ENCODE measurements around the gene NEDD4L. TPM values are rescaled to one million over a fixed set of nuclear protein-coding genes. Genes with fewer than 3 reads are reported as not detected.

The NEDD4L gene
- total and polyA plus RNA-seq, 4 experiments from 2014 or later, result 2.8 to 4.1 (median 3.8) TPM

GRCh38 chr18:58152891-58153290 lies 108.9 kb downstream of the NEDD4L start:
- intact Hi-C loops (cut with micrococcal nuclease), result no loop called here
- no peaks in the 10 kb centered on the region for H3K27me3 ChIP-seq (ENCODE audit: insufficient read depth, low read length)
- no peaks in the 10 kb centered on the region for H3K9me3 ChIP-seq (ENCODE audit: control insufficient read depth in 1 of 2, low read length in 2 of 2)
- no peak overlapping the region for H3K27ac ChIP-seq (ENCODE audit: low read depth, low read length)
- Mint-ChIP-seq H3K36me3 (no peaks in the 10 kb centered on the region), H3K27ac (no peak overlapping the region), H3K4me1 (no peaks in the 10 kb centered on the region), H3K4me3 (no peak overlapping the region), H3K9me3 (peaks cover 0 to 3% (median 0%) of the 10 kb centered on the region in 8 donors), H3K27me3 (peaks cover 5 to 8% of the 10 kb centered on the region in 2 donors)
- POLR2A ChIA-PET (ENCODE audit: partially characterized antibody), result no interaction called here
- H3K36me3 ChIP-seq (ENCODE audit: insufficient read depth, low read length), result no peaks in the 10 kb centered on the region
- DNase-seq, result no peak
- CTCF ChIA-PET (ENCODE audit: partially characterized antibody), result no interaction called here
- H3K4me1 ChIP-seq (ENCODE audit: insufficient read depth, low read length), result no peaks in the 10 kb centered on the region
- H3K4me3 ChIP-seq (ENCODE audit: low read length in 2 of 2), result no peak overlapping the region

- POLR2A ChIA-PET (ENCODE audit: partially characterized antibody), result no interaction called here
These were observed 112.5 kb downstream of the NEDD4L start for GRCh38 chr18:58156516-58156915.

GRCh38 chr18:58157237-58157636 lies 113.2 kb downstream of the NEDD4L start:
- DNase-seq, result no peak
- H3K27me3 ChIP-seq (ENCODE audit: insufficient read depth, low read length), result no peaks in the 10 kb centered on the region
- Mint-ChIP-seq H3K36me3 (no peaks in the 10 kb centered on the region), H3K4me3 (no peak overlapping the region), H3K9me3 (peaks cover 0 to 1% (median 0%) of the 10 kb centered on the region in 8 donors), H3K4me1 (no peaks in the 10 kb centered on the region), H3K27me3 (peaks cover 6 to 12% of the 10 kb centered on the region in 2 donors), H3K27ac (no peak overlapping the region)
- ChIA-PET CTCF (ENCODE audit: partially characterized antibody) (no interaction called here), POLR2A (ENCODE audit: partially characterized antibody) (no interaction called here)
- no peak overlapping the region for H3K4me3 ChIP-seq (ENCODE audit: low read length in 2 of 2)
- no peaks in the 10 kb centered on the region for H3K9me3 ChIP-seq (ENCODE audit: control insufficient read depth in 1 of 2, low read length in 2 of 2)
- no peak overlapping the region for H3K27ac ChIP-seq (ENCODE audit: low read depth, low read length)
- H3K4me1 ChIP-seq (ENCODE audit: insufficient read depth, low read length), result no peaks in the 10 kb centered on the region
- intact Hi-C loops (cut with micrococcal nuclease), result no loop called here
- no peaks in the 10 kb centered on the region for H3K36me3 ChIP-seq (ENCODE audit: insufficient read depth, low read length)

More at GRCh38 chr18:58156516-58156915, 112.5 kb downstream of the NEDD4L start:
- Mint-ChIP-seq H3K27me3 (peaks cover 8 to 11% of the 10 kb centered on the region in 2 donors), H3K4me3 (no peak overlapping the region), H3K9me3 (peaks cover 0 to 3% (median 0%) of the 10 kb centered on the region in 8 donors), H3K4me1 (no peaks in the 10 kb centered on the region), H3K27ac (no peak overlapping the region), H3K36me3 (no peaks in the 10 kb centered on the region)
- no peaks in the 10 kb centered on the region for H3K27me3 ChIP-seq (ENCODE audit: insufficient read depth, low read length)
- H3K27ac ChIP-seq (ENCODE audit: low read depth, low read length), result no peak overlapping the region
- no peaks in the 10 kb centered on the region for H3K36me3 ChIP-seq (ENCODE audit: insufficient read depth, low read length)
- CTCF ChIA-PET (ENCODE audit: partially characterized antibody), result no interaction called here
- H3K4me1 ChIP-seq (ENCODE audit: insufficient read depth, low read length), result no peaks in the 10 kb centered on the region
- intact Hi-C loops (cut with micrococcal nuclease), result no loop called here
- DNase-seq, result no peak
- H3K9me3 ChIP-seq (ENCODE audit: control insufficient read depth in 1 of 2, low read length in 2 of 2), result no peaks in the 10 kb centered on the region
- no peak overlapping the region for H3K4me3 ChIP-seq (ENCODE audit: low read length in 2 of 2)

GRCh38 chr18:58158008-58158407 lies 114.0 kb downstream of the NEDD4L start:
- Mint-ChIP-seq H3K27me3 (peaks cover 5 to 12% of the 10 kb centered on the region in 2 donors), H3K9me3 (peaks cover 0 to 1% (median 0%) of the 10 kb centered on the region in 8 donors), H3K27ac (no peak overlapping the region), H3K4me1 (no peaks in the 10 kb centered on the region), H3K4me3 (no peak overlapping the region), H3K36me3 (no peaks in the 10 kb centered on the region)
- Histone ChIP-seq H3K27ac (ENCODE audit: low read depth, low read length) (no peak overlapping the region), H3K4me1 (ENCODE audit: insufficient read depth, low read length) (no peaks in the 10 kb centered on the region), H3K4me3 (ENCODE audit: low read length in 2 of 2) (no peak overlapping the region), H3K9me3 (ENCODE audit: control insufficient read depth in 1 of 2, low read length in 2 of 2) (no peaks in the 10 kb centered on the region), H3K27me3 (ENCODE audit: insufficient read depth, low read length) (no peaks in the 10 kb centered on the region), H3K36me3 (ENCODE audit: insufficient read depth, low read length) (no peaks in the 10 kb centered on the region)
- intact Hi-C loops (cut with micrococcal nuclease), result no loop called here
- DNase-seq, result no peak
- ChIA-PET CTCF (ENCODE audit: partially characterized antibody) (no interaction called here), POLR2A (ENCODE audit: partially characterized antibody) (no interaction called here)

GRCh38 chr18:58158459-58158858 lies 114.4 kb downstream of the NEDD4L start:
- Mint-ChIP-seq H3K9me3 (peaks cover 0 to 1% (median 0%) of the 10 kb centered on the region in 8 donors), H3K4me3 (no peak overlapping the region), H3K27ac (no peak overlapping the region), H3K4me1 (no peaks in the 10 kb centered on the region), H3K27me3 (peaks cover 5 to 12% of the 10 kb centered on the region in 2 donors), H3K36me3 (no peaks in the 10 kb centered on the region)
- no peak overlapping the region for H3K27ac ChIP-seq (ENCODE audit: low read depth, low read length)
- ChIA-PET CTCF (ENCODE audit: partially characterized antibody) (no interaction called here), POLR2A (ENCODE audit: partially characterized antibody) (no interaction called here)
- no peak for DNase-seq
- no peaks in the 10 kb centered on the region for H3K9me3 ChIP-seq (ENCODE audit: control insufficient read depth in 1 of 2, low read length in 2 of 2)
- no peaks in the 10 kb centered on the region for H3K36me3 ChIP-seq (ENCODE audit: insufficient read depth, low read length)
- H3K4me1 ChIP-seq (ENCODE audit: insufficient read depth, low read length), result no peaks in the 10 kb centered on the region
- no peaks in the 10 kb centered on the region for H3K27me3 ChIP-seq (ENCODE audit: insufficient read depth, low read length)
- intact Hi-C loops (cut with micrococcal nuclease), result no loop called here
- no peak overlapping the region for H3K4me3 ChIP-seq (ENCODE audit: low read length in 2 of 2)

- Mint-ChIP-seq H3K4me3 (no peak overlapping the region), H3K36me3 (no peaks in the 10 kb centered on the region), H3K27me3 (peaks cover 8 to 10% of the 10 kb centered on the region in 2 donors), H3K9me3 (peaks cover 0 to under 1% (median 0%) of the 10 kb centered on the region in 8 donors), H3K4me1 (no peaks in the 10 kb centered on the region), H3K27ac (no peak overlapping the region)
- ChIA-PET CTCF (ENCODE audit: partially characterized antibody) (interaction anchor here (0.8 to 1.0 kb wide), 4 partner anchors 10 to 160 kb away, joined by 3 to 4 read pairs (median 4); no protein-coding TSS in a partner anchor), POLR2A (ENCODE audit: partially characterized antibody) (no interaction called here)
- Histone ChIP-seq H3K27ac (ENCODE audit: low read depth, low read length) (no peak overlapping the region), H3K4me3 (ENCODE audit: low read length in 2 of 2) (no peak overlapping the region), H3K4me1 (ENCODE audit: insufficient read depth, low read length) (no peaks in the 10 kb centered on the region), H3K9me3 (ENCODE audit: control insufficient read depth in 1 of 2, low read length in 2 of 2) (no peaks in the 10 kb centered on the region), H3K27me3 (ENCODE audit: insufficient read depth, low read length) (no peaks in the 10 kb centered on the region), H3K36me3 (ENCODE audit: insufficient read depth, low read length) (no peaks in the 10 kb centered on the region)
- intact Hi-C loops (cut with micrococcal nuclease), result no loop called here
- no peak for DNase-seq
These were observed 117.6 kb downstream of the NEDD4L start for GRCh38 chr18:58161659-58162058.

GRCh38 chr18:58162127-58162526 lies 118.1 kb downstream of the NEDD4L start:
- H3K4me1 Mint-ChIP-seq, result no peaks in the 10 kb centered on the region
- no peaks in the 10 kb centered on the region for H3K9me3 Mint-ChIP-seq
- Histone ChIP-seq H3K27me3 (ENCODE audit: insufficient read depth, low read length) (no peaks in the 10 kb centered on the region), H3K36me3 (ENCODE audit: insufficient read depth, low read length) (no peaks in the 10 kb centered on the region), H3K4me3 (ENCODE audit: low read length in 2 of 2) (no peak overlapping the region), H3K9me3 (ENCODE audit: control insufficient read depth in 1 of 2, low read length in 2 of 2) (no peaks in the 10 kb centered on the region), H3K4me1 (ENCODE audit: insufficient read depth, low read length) (no peaks in the 10 kb centered on the region), H3K27ac (ENCODE audit: low read depth, low read length) (no peak overlapping the region)
- ChIA-PET POLR2A (ENCODE audit: partially characterized antibody) (no interaction called here), CTCF (ENCODE audit: partially characterized antibody) (interaction anchor here (0.8 to 1.0 kb wide), 3 partner anchors 11 to 41 kb away, joined by 3 to 4 read pairs (median 3); no protein-coding TSS in a partner anchor)
- intact Hi-C loops (cut with micrococcal nuclease), result no loop called here
- H3K4me3 Mint-ChIP-seq, result no peak overlapping the region
- DNase-seq, result no peak
- no peaks in the 10 kb centered on the region for H3K36me3 Mint-ChIP-seq
- H3K27me3 Mint-ChIP-seq, result peaks cover 8 to 10% of the 10 kb centered on the region in 2 donors
- no peak overlapping the region for H3K27ac Mint-ChIP-seq
